Peyer's patch (tissue), 4 donors: ENCODE results near the gene SGPL1. TPM values are rescaled to one million over a fixed set of nuclear protein-coding genes. Genes with fewer than 3 reads are reported as not detected.

ENCODE experiments used
- DNase-seq, 3 donors: peaks; one replicate each; pipeline ENCODE4 v3.0.0-alpha.2; 2017 to 2019
- H3K27ac ChIP-seq, 4 donors: fragments of 200-600 bp; sonication (generic); one replicate each; pipeline ENCODE4 v1.5.1; 2016 to 2019
- H3K27me3 ChIP-seq, 2 donors: fragments of 200-600 bp; sonication (generic); one replicate each; pipeline ENCODE4 v1.5.1; 2019
- H3K36me3 ChIP-seq, 3 donors: fragments of 200-600 bp; sonication (generic); one replicate each; pipeline ENCODE4 v1.5.1; 2016 to 2019
- H3K4me1 ChIP-seq, 4 donors: fragments of 200-600 bp; sonication (generic); one replicate each; pipeline ENCODE4 v1.5.1; 2016 to 2019
- H3K4me3 ChIP-seq, 4 donors: fragments of 200-600 bp; sonication (generic); 1 replicate in 3 of 4; 2 replicates in 1 of 4; pipeline ENCODE4 v1.5.1; 2016 to 2019; ENCODE audit warnings: mild to moderate bottlenecking in 1 of 4
- H3K9me3 ChIP-seq, 4 donors: fragments of 200-600 bp; sonication (generic); one replicate each; pipeline ENCODE4 v1.5.1; 2016 to 2019; ENCODE audit warnings: mild to moderate bottlenecking in 1 of 4
- CTCF ChIP-seq, 6 experiments: fragments of 450-650 bp in 4 of 6; fragments of 200-600 bp in 2 of 6; sonication (generic) in 1 of 6; IDR thresholded peaks; one replicate each; pipeline ENCODE4 v1.5.1; 2017 to 2019; ENCODE audit warnings: antibody characterized with exemption in 6 of 6, mild to moderate bottlenecking in 3 of 6, moderate library complexity in 1 of 6
- POLR2A ChIP-seq, 2 donors: fragments of 450-650 bp; IDR thresholded peaks; one replicate each; pipeline ENCODE4 v1.5.1; 2017; ENCODE audit warnings: antibody characterized with exemption in 2 of 2, mild to moderate bottlenecking in 2 of 2, moderate library complexity in 2 of 2
- total RNA-seq, 4 donors: library from RNA; depleted of rRNA; stranded (reverse); fragments of >200 nt; gene quantifications; one replicate each; pipeline ENCODE4 v1.1.0, GENCODE V29; 2016

SGPL1 gene
- total RNA-seq, 4 donors from 2014 or later, result 31.4 to 101 (median 82.1) TPM

- no peaks in the 10 kb centered on the region for H3K27me3 ChIP-seq
- H3K4me3 ChIP-seq, result no peak overlapping the region
- no peak for TF ChIP-seq CTCF (IDR thresholded peaks at IDR 0.05)
- no peak for TF ChIP-seq POLR2A (IDR thresholded peaks at IDR 0.05)
- no peaks in the 10 kb centered on the region for H3K9me3 ChIP-seq
- peak overlapping the region in 3 of 4 donors; percentile 61 to 85 (median 85) for H3K27ac ChIP-seq
- H3K4me1 ChIP-seq, result peaks cover 0 to 53% (median 5%) of the 10 kb centered on the region in 4 donors
- DNase-seq, result no peak
- no peaks in the 10 kb centered on the region for H3K36me3 ChIP-seq
Measured at GRCh38 chr10:70829543-70829942, 13.8 kb downstream of the SGPL1 start.

- Histone ChIP-seq H3K27ac (peak overlapping the region in 3 of 4 donors; percentile 61 to 85 (median 85)), H3K27me3 (no peaks in the 10 kb centered on the region), H3K4me1 (peaks cover 0 to 58% (median 5%) of the 10 kb centered on the region in 4 donors), H3K4me3 (no peak overlapping the region), H3K9me3 (no peaks in the 10 kb centered on the region), H3K36me3 (no peaks in the 10 kb centered on the region)
- no peak for DNase-seq
- TF ChIP-seq CTCF (IDR thresholded peaks at IDR 0.05), result peak in 1 of 6 experiments; percentile 6
- TF ChIP-seq POLR2A (IDR thresholded peaks at IDR 0.05), result no peak
Measured at GRCh38 chr10:70830164-70830563, 14.4 kb downstream of the SGPL1 start.

- no peak for TF ChIP-seq POLR2A (IDR thresholded peaks at IDR 0.05)
- no peak for TF ChIP-seq CTCF (IDR thresholded peaks at IDR 0.05)
- no peaks in the 10 kb centered on the region for H3K9me3 ChIP-seq
- H3K27ac ChIP-seq, result no peak overlapping the region
- H3K36me3 ChIP-seq, result peaks cover 0 to 3% (median 0%) of the 10 kb centered on the region in 3 donors
- no peak overlapping the region for H3K4me3 ChIP-seq
- no peak for DNase-seq
- H3K27me3 ChIP-seq, result no peaks in the 10 kb centered on the region
- H3K4me1 ChIP-seq, result peaks cover 0 to 57% (median 3%) of the 10 kb centered on the region in 4 donors
Measured at GRCh38 chr10:70832221-70832620, 16.5 kb downstream of the SGPL1 start.

GRCh38 chr10:70832852-70833528 lies 17.2 kb downstream of the SGPL1 start:
- no peak for TF ChIP-seq CTCF (IDR thresholded peaks at IDR 0.05)
- no peak for TF ChIP-seq POLR2A (IDR thresholded peaks at IDR 0.05)
- Histone ChIP-seq H3K4me1 (peaks cover 0 to 51% (median 3%) of the 10 kb centered on the region in 4 donors), H3K27ac (no peak overlapping the region), H3K4me3 (no peak overlapping the region), H3K36me3 (peaks cover 0 to 7% (median 0%) of the 10 kb centered on the region in 3 donors), H3K9me3 (no peaks in the 10 kb centered on the region), H3K27me3 (no peaks in the 10 kb centered on the region)
- DNase-seq, result no peak

GRCh38 chr10:70833601-70834000 lies 17.9 kb downstream of the SGPL1 start:
- H3K36me3 ChIP-seq, result peaks cover 0 to 7% (median 0%) of the 10 kb centered on the region in 3 donors
- H3K27ac ChIP-seq, result no peak overlapping the region
- no peak for TF ChIP-seq POLR2A (IDR thresholded peaks at IDR 0.05)
- no peak for TF ChIP-seq CTCF (IDR thresholded peaks at IDR 0.05)
- H3K9me3 ChIP-seq, result no peaks in the 10 kb centered on the region
- no peaks in the 10 kb centered on the region for H3K27me3 ChIP-seq
- no peak for DNase-seq
- peaks cover 0 to 45% (median 3%) of the 10 kb centered on the region in 4 donors for H3K4me1 ChIP-seq
- H3K4me3 ChIP-seq, result no peak overlapping the region
